ENCODE results near the gene QRICH1. TPM values are rescaled to one million over a fixed set of nuclear protein-coding genes. Genes with fewer than 3 reads are reported as not detected.

QRICH1 gene
- total RNA-seq, 1 experiment from 2014 or later = 123 TPM

GRCh38 chr3:49057268-49057667, 36.6 kb downstream of the QRICH1 start:
- ChIA-PET CTCF (no interaction called here), POLR2A (no interaction called here)
- Mint-ChIP-seq H3K27me3 (ENCODE audit: low read depth) (no peaks in the 10 kb centered on the region), H3K36me3 (peaks cover 51% of the 10 kb centered on the region), H3K27ac (no peak overlapping the region), H3K4me3 (no peak overlapping the region), H3K9me3 (no peaks in the 10 kb centered on the region), H3K4me1 (no peaks in the 10 kb centered on the region)
- no peak for ATAC-seq
- DNase-seq (ENCODE audit: low spot score) = no peak
- no peak for TF ChIP-seq IRF1 (CRISPR knock-in tag; IDR thresholded peaks at IDR 0.05)
- TF ChIP-seq FOXJ3 (CRISPR knock-in tag; IDR thresholded peaks at IDR 0.05; ENCODE audit: borderline replicate concordance) = no peak
- TF ChIP-seq ZNF317 (CRISPR knock-in tag; IDR thresholded peaks at IDR 0.05; ENCODE audit: borderline replicate concordance, low read depth) = no peak
- no peak for TF ChIP-seq ATF6 (CRISPR knock-in tag; IDR thresholded peaks at IDR 0.05)
- TF ChIP-seq ELF4 (CRISPR knock-in tag; IDR thresholded peaks at IDR 0.05; ENCODE audit: low read depth) = no peak
- TF ChIP-seq, protein P1, sequence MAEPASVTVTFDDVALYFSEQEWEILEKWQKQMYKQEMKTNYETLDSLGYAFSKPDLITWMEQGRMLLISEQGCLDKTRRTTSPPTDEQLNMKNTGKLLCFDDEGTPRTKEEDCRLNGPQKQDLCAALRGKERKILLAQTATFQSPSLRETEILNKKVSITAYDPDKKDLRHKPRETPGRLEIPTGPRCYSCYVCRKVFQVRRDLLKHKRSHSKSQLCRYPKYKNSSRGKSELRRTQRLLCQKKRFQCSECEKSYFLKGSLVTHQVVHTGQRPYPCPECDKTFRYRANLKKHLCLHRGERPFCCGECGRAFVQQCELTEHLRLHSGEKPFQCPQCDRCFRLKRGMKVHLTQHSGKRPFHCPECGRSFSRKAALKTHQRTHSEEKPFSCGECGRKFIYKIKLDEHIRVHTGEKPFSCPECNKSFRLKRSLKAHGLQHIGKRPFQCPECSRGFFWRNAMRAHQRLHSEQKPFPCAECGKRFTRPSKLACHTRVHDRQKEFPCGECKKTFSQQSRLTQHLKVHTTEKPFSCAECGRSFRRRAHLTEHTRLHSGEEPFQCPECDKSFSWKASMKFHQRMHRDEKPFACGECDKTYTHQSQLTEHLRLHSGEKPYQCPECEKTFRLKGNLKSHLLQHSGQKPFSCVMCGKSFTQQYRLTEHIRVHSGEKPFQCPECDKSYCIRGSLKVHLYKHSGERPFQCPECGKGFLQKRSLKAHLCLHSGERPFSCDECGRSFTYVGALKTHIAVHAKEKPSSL (CRISPR knock-in tag; conservative IDR thresholded peaks at IDR 0.05) = no peak
- TF ChIP-seq TP53 (CRISPR knock-in tag; IDR thresholded peaks at IDR 0.05) = no peak
- TF ChIP-seq ATF2 (CRISPR knock-in tag; IDR thresholded peaks at IDR 0.05; ENCODE audit: borderline replicate concordance, low read depth) = no peak
- TF ChIP-seq FOXP4 (CRISPR knock-in tag; IDR thresholded peaks at IDR 0.05) = no peak
- TF ChIP-seq RELA (CRISPR knock-in tag; IDR thresholded peaks at IDR 0.05; ENCODE audit: borderline replicate concordance) = no peak
- no peak for TF ChIP-seq ZNF121 (CRISPR knock-in tag; IDR thresholded peaks at IDR 0.05)

DNA sequence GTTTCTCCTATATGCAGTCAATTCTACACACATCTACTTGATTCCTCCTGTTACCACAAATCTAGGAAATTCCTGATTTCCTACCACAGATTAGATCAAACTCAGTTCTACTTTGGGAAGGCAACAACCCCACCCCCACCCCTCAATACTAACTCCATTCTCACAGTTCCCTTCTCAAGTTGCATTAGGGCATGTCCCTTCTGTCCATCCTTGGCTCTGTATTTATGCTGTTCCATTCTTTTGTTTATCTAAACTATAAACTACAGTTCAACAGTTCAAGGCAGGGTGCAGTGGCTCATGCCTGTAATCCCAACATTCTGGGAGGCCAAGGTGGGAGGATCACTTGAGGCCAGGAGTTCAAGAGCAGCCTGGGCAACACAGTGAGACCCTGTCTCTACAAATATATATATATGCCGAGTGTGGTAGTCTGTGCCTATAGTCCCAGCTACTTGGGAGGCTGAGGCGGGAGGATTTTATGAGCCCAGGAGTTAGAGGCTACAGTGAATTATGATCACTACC, 39.5 kb downstream of the QRICH1 start:
- Mint-ChIP-seq H3K27me3 (ENCODE audit: low read depth) (no peaks in the 10 kb centered on the region), H3K36me3 (peaks cover 61% of the 10 kb centered on the region), H3K9me3 (no peaks in the 10 kb centered on the region), H3K27ac (no peak overlapping the region), H3K4me3 (no peak overlapping the region), H3K4me1 (no peaks in the 10 kb centered on the region)
- CTCF ChIA-PET = interaction anchor here (0.6 kb wide), 1 partner anchor 8 kb away, joined by 4 read pairs; no protein-coding TSS in a partner anchor
- POLR2A ChIA-PET = no interaction called here
- TF ChIP-seq, protein P2, sequence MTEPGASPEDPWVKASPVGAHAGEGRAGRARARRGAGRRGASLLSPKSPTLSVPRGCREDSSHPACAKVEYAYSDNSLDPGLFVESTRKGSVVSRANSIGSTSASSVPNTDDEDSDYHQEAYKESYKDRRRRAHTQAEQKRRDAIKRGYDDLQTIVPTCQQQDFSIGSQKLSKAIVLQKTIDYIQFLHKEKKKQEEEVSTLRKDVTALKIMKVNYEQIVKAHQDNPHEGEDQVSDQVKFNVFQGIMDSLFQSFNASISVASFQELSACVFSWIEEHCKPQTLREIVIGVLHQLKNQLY (CRISPR knock-in tag; IDR thresholded peaks at IDR 0.05) = no peak
- TF ChIP-seq FOXP4 (CRISPR knock-in tag; IDR thresholded peaks at IDR 0.05) (no peak), CREB1 (CRISPR knock-in tag; IDR thresholded peaks at IDR 0.05) (no peak), ZNF396 (CRISPR knock-in tag; IDR thresholded peaks at IDR 0.05; ENCODE audit: borderline replicate concordance) (no peak), ZNF671 (CRISPR knock-in tag; IDR thresholded peaks at IDR 0.05) (no peak), AR (CRISPR knock-in tag; IDR thresholded peaks at IDR 0.05) (no peak), CREM (CRISPR knock-in tag; IDR thresholded peaks at IDR 0.05) (no peak)
- no peak for DNase-seq (ENCODE audit: low spot score)
- ATAC-seq = no peak

All from WTC11 (cell line).